Right cardiac atrium (tissue), 5 donors: ENCODE data around the gene ABTB1. TPM values are rescaled to one million over a fixed set of nuclear protein-coding genes. Genes with fewer than 3 reads are reported as not detected.
A peak's percentile ranks its signal among the peaks of the same experiment; 100 is the strongest.
"Not testable (repeated sequence)": the region's sequence is repeated elsewhere in the genome, so short reads cannot be mapped to it uniquely, and the experiment has no call there.

Experiments
- ATAC-seq, 2 donors: fragments of 200-7000 bp; cut with Tn5 transposase; one replicate each; pipeline versions ENCODE4 v1.8.0 to v1.9.1; 2020; ENCODE audit warnings: moderate library complexity in 2 of 2, mild to moderate bottlenecking in 1 of 2
- DNase-seq, 3 donors: peaks; one replicate each; pipeline ENCODE4 v3.0.0-alpha.2; 2020
- H3K27ac ChIP-seq: one replicate; pipeline ENCODE4 v1.5.1; 2013; ENCODE audit warnings: mild to moderate bottlenecking, low read length, control low read depth, moderate library complexity
- H3K27me3 ChIP-seq: one replicate; pipeline ENCODE4 v1.6.1; 2013; ENCODE audit not compliant: control insufficient read depth, insufficient read depth
- H3K4me1 ChIP-seq: one replicate; pipeline ENCODE4 v1.6.1; 2013; ENCODE audit warnings: low read length; ENCODE audit not compliant: control insufficient read depth, insufficient read depth
- H3K4me3 ChIP-seq: one replicate; pipeline ENCODE4 v1.5.1; 2013; ENCODE audit warnings: low read length, control low read depth
- H3K9me3 ChIP-seq: one replicate; pipeline ENCODE4 v1.6.1; 2013; ENCODE audit warnings: low read length; ENCODE audit not compliant: control insufficient read depth
- WGBS: extraction: QIAGEN DNeasy Blood & Tissue Kit; methylation state at CpG from one replicate; pipeline ENCODE4 v1.1.7; 2013; 5-methylcytosine and 5-hydroxymethylcytosine counted together
- intact Hi-C, 4 donors: fragments of 100-400 bp; cut with DNase I; formaldehyde crosslinking; loops; one replicate each; pipeline versions ENCODE4 v1.11.0 to v1.14.0; 2022 to 2023
- polyA plus RNA-seq: library from polyadenylated mRNA; stranded (reverse); fragments of 200-250 nt; gene quantifications from one replicate; pipeline ENCODE4 v1.2.3, GENCODE V29; 2013
- total RNA-seq, 4 donors: library from RNA; stranded (reverse); fragmentation: NEBNext Ultra II Directional; extraction: Animal tissue kit (Norgen Biotek cat#: 25700); gene quantifications; one replicate each; pipeline ENCODE4 v1.2.1, GENCODE V29; 2021
- donor health status: healthy with polysubstance abuse.
- donor health status: DM: no; HTN: yes; CAD: no.
- donor health status: DM: no; HTN: no; CAD: no.
- donor health status: DM: no; HTN: yes; CAD: no; lungs with severe emphysema.
- donor health status: DM: yes; HTN: yes; CAD: no.

The ABTB1 gene
- total and polyA plus RNA-seq, 5 donors = 20.2 to 47.1 (median 37.0) TPM

- WGBS = 88% methylated on average over 21 of the region's 21 CpGs
- Histone ChIP-seq H3K27me3 (no peaks in the 10 kb centered on the region), H3K9me3 (no peaks in the 10 kb centered on the region), H3K27ac (no peak overlapping the region), H3K4me1 (no peaks in the 10 kb centered on the region), H3K4me3 (no peak overlapping the region)
- DNase-seq (peak in 2 of 3 donors; percentile 53 to 57), ATAC-seq (no peak)
- intact Hi-C loops = no loop called here
Measured at GRCh38 chr3:127679534-127680145, 6.9 kb downstream of the ABTB1 start.

- H3K27ac ChIP-seq = no peak overlapping the region
- intact Hi-C loops = no loop called here
- ATAC-seq (no peak), DNase-seq (peak in 1 of 3 donors; percentile 40)
- H3K27me3 ChIP-seq = no peaks in the 10 kb centered on the region
- no peaks in the 10 kb centered on the region for H3K9me3 ChIP-seq
- no peak overlapping the region for H3K4me3 ChIP-seq
- 97% methylated on average over 21 of the region's 21 CpGs for WGBS
- no peaks in the 10 kb centered on the region for H3K4me1 ChIP-seq
Measured at GRCh38 chr3:127680146-127680661, 7.5 kb downstream of the ABTB1 start.

GRCh38 chr3:127680798-127681221 lies 8.1 kb downstream of the ABTB1 start:
- no peaks in the 10 kb centered on the region for H3K4me1 ChIP-seq
- no peaks in the 10 kb centered on the region for H3K27me3 ChIP-seq
- intact Hi-C loops = no loop called here
- H3K9me3 ChIP-seq = no peaks in the 10 kb centered on the region
- ATAC-seq = no peak
- WGBS = 88% methylated on average over 1 of the region's 1 CpG
- no peak overlapping the region for H3K4me3 ChIP-seq
- no peak overlapping the region for H3K27ac ChIP-seq
- peak in 1 of 3 donors; percentile 27 for DNase-seq

- H3K27me3 ChIP-seq, H3K9me3 ChIP-seq, H3K27ac ChIP-seq, H3K4me3 ChIP-seq, intact Hi-C loops, H3K4me1 ChIP-seq, ATAC-seq: not testable (repeated sequence)
- peak in 1 of 3 donors; percentile 18 for DNase-seq
- WGBS = 92% methylated on average over 6 of the region's 6 CpGs
Measured at GRCh38 chr3:127682175-127682554, 9.4 kb downstream of the ABTB1 start.

GRCh38 chr3:127682561-127682960 lies 9.8 kb downstream of the ABTB1 start:
- H3K4me1 ChIP-seq = no peaks in the 10 kb centered on the region
- 87% methylated on average over 8 of the region's 8 CpGs for WGBS
- no peaks in the 10 kb centered on the region for H3K9me3 ChIP-seq
- ATAC-seq (no peak), DNase-seq (peak in 2 of 3 donors; percentile 24 to 39)
- no peak overlapping the region for H3K4me3 ChIP-seq
- intact Hi-C loops = no loop called here
- no peaks in the 10 kb centered on the region for H3K27me3 ChIP-seq
- H3K27ac ChIP-seq = no peak overlapping the region

- peak in 2 of 3 donors; percentile 46 to 49 for DNase-seq
- Histone ChIP-seq H3K27me3 (no peaks in the 10 kb centered on the region), H3K9me3 (no peaks in the 10 kb centered on the region), H3K4me3 (no peak overlapping the region), H3K4me1 (peaks cover 7% of the 10 kb centered on the region), H3K27ac (no peak overlapping the region)
- intact Hi-C loops = loop anchor here in 1 of 4 donors (5.0 kb wide), 1 partner anchor 137 kb away; the partner anchor contains the start of gene MGLL
- 79% methylated on average over 22 of the region's 22 CpGs for WGBS
- no peak for ATAC-seq
Measured at GRCh38 chr3:127684871-127685707, 12.3 kb downstream of the ABTB1 start.

GRCh38 chr3:127685708-127686511 lies 13.2 kb downstream of the ABTB1 start:
- Histone ChIP-seq H3K4me1 (peaks cover 11% of the 10 kb centered on the region), H3K4me3 (no peak overlapping the region), H3K27ac (no peak overlapping the region), H3K27me3 (no peaks in the 10 kb centered on the region), H3K9me3 (no peaks in the 10 kb centered on the region)
- DNase-seq (no peak), ATAC-seq (no peak)
- intact Hi-C loops = loop anchor here in 1 of 4 donors (5.0 kb wide), 1 partner anchor 136 kb away; the partner anchor contains the start of gene MGLL
- WGBS = 81% methylated on average over 4 of the region's 4 CpGs

GRCh38 chr3:127686512-127686894 lies 13.8 kb downstream of the ABTB1 start:
- DNase-seq (no peak), ATAC-seq (no peak)
- Histone ChIP-seq H3K27ac (no peak overlapping the region), H3K4me3 (no peak overlapping the region), H3K4me1 (peaks cover 11% of the 10 kb centered on the region), H3K9me3 (no peaks in the 10 kb centered on the region), H3K27me3 (no peaks in the 10 kb centered on the region)
- intact Hi-C loops = loop anchor here in 1 of 4 donors (5.0 kb wide), 1 partner anchor 136 kb away; the partner anchor contains the start of gene MGLL

- 96% methylated on average over 2 of the region's 2 CpGs for WGBS
- Histone ChIP-seq H3K9me3 (no peaks in the 10 kb centered on the region), H3K4me3 (no peak overlapping the region), H3K27me3 (no peaks in the 10 kb centered on the region), H3K4me1 (peaks cover 11% of the 10 kb centered on the region), H3K27ac (no peak overlapping the region)
- intact Hi-C loops = loop anchor here in 1 of 4 donors (5.0 kb wide), 1 partner anchor 135 kb away; the partner anchor contains the start of gene MGLL
- ATAC-seq (no peak), DNase-seq (no peak)
Measured at GRCh38 chr3:127687228-127687737, 14.5 kb downstream of the ABTB1 start.

GRCh38 chr3:127688022-127688415 lies 15.3 kb downstream of the ABTB1 start:
- intact Hi-C loops = loop anchor here in 1 of 4 donors (5.0 kb wide), 1 partner anchor 134 kb away; the partner anchor contains the start of gene MGLL

More at GRCh38 chr3:127688022-127688415, 15.3 kb downstream of the ABTB1 start:
- H3K4me1 ChIP-seq = peaks cover 11% of the 10 kb centered on the region
- H3K4me3 ChIP-seq = no peak overlapping the region
- DNase-seq = no peak
- no peaks in the 10 kb centered on the region for H3K9me3 ChIP-seq
- no peaks in the 10 kb centered on the region for H3K27me3 ChIP-seq
- no peak for ATAC-seq
- peak overlapping the region; percentile 26 for H3K27ac ChIP-seq
- WGBS = 73% methylated on average over 2 of the region's 2 CpGs
